ENCODE data around the gene HEPHL1.
"Not testable (repeated sequence)": the region's sequence is repeated elsewhere in the genome, so short reads cannot be mapped to it uniquely, and the experiment has no call there.

HEPHL1 gene

GRCh38 chr11:94119676-94120075, 98.5 kb downstream of the HEPHL1 start:
- not testable (repeated sequence) for ATAC-seq (ENCODE audit: low read depth); H3K27me3 Mint-ChIP-seq; H3K4me1 Mint-ChIP-seq; H3K9me3 Mint-ChIP-seq; DNase-seq (ENCODE audit: low spot score in 2 of 2); H3K27ac Mint-ChIP-seq; H3K36me3 Mint-ChIP-seq; H3K4me3 Mint-ChIP-seq

DNA sequence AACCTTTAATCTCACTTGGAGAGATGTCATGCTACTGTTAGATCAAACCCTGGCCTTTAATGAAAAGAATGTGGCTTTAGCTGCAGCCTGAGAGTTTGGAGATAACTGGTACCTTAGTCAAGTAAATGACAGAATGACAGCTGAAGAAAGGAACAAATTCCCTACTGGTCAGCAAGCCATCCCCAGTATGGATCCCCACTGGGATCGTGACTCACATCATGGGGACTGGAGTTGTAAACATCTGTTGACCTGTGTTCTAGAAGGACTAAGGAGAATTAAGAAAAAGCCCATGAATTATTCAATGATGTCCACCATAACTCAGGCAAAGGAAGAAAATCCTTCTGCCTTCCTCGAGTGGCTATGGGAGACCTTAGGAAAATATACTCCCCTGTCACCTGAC, 99.4 kb downstream of the HEPHL1 start:
- H3K36me3 Mint-ChIP-seq; H3K27ac Mint-ChIP-seq; H3K4me1 Mint-ChIP-seq; ATAC-seq (ENCODE audit: low read depth); DNase-seq (ENCODE audit: low spot score in 2 of 2); H3K27me3 Mint-ChIP-seq; H3K9me3 Mint-ChIP-seq; H3K4me3 Mint-ChIP-seq: not testable (repeated sequence)

DNA sequence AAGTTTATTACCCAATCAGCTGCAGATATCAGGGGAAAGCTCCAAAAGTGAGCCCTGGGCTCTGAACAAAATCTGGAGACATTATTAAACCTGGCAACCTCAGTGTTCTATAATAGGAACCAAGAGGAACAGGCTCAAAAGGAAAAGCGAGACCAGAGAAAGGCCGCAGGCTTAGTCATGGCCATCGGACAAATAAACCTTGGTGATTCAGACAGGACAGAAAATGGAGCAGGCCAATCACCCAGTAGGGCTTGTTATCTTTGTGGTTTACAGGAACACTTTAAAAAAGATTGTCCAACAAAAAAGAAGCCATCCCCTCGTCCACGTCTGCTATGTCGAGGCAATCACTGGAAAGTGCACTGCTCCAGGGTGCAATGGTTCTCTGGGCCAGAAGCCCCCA, 99.8 kb downstream of the HEPHL1 start:
- ATAC-seq (ENCODE audit: low read depth) (no peak), DNase-seq (ENCODE audit: low spot score in 2 of 2) (no peak)
- no peak overlapping the region for H3K27ac Mint-ChIP-seq
- peaks cover 1% of the 10 kb centered on the region for H3K9me3 Mint-ChIP-seq
- no peak overlapping the region for H3K4me3 Mint-ChIP-seq
- H3K36me3 Mint-ChIP-seq: peaks cover 5% of the 10 kb centered on the region
- peaks cover 2% of the 10 kb centered on the region for H3K4me1 Mint-ChIP-seq
- H3K27me3 Mint-ChIP-seq: peaks cover 1% of the 10 kb centered on the region

DNA sequence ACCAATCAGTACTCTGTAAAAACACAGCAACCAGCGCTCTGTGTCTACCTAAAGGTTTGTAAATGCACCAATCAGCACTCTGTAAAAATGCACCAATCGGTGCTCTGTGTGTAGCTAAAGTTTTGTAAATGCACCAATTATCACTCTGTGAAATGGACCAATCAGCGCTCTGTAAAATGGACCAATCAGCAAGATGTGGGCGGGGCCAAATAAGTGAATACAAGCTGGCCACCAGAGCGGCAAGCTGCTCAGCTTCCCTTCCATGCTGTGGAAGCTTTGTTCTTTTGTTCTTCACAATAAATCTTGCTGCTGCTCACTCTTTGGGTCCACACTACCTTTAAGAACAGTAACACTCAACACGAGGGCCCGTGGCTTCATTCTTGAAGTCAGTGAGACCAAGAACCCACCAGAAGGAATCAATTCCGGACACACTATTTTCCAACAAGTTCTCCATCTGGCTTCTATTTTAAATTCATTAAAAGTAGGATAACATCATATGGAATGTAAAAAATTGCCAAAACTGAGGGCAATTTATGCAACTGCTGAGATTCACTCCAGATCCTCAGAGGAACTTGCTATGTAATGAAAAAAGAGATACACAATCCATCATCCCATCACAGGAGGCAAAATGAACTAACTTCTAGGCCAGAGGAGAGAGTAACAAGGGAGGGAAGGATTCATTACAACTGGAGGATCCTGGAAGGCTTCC, 104.4 kb downstream of the HEPHL1 start:
- ATAC-seq (ENCODE audit: low read depth): no peak
- Mint-ChIP-seq H3K36me3 (no peaks in the 10 kb centered on the region), H3K4me3 (no peak overlapping the region)

DNA sequence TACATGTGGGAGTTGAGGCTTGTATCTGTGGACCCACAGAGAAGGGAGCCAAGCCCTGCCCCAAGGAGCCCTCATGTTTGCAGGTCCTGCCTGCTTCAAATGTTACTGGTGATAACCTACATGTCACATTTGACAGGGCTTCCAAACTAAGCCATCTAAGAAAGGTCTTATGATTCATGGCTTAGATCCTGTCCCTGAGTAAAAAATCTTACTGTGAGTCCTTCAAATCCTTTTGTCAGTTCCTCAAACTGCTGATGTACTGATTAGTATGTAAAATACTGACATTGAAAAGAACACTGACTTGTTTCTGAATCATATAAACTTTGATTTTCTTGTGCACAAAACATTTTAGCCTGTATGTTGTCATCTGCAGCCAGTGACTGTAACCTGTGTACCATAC, 106.5 kb downstream of the HEPHL1 start:
- Mint-ChIP-seq H3K27me3 (no peaks in the 10 kb centered on the region), H3K4me1 (peaks cover 15% of the 10 kb centered on the region), H3K27ac (no peak overlapping the region), H3K36me3 (no peaks in the 10 kb centered on the region), H3K9me3 (no peaks in the 10 kb centered on the region), H3K4me3 (no peak overlapping the region)
- DNase-seq (ENCODE audit: low spot score in 2 of 2): no peak
- ATAC-seq (ENCODE audit: low read depth): no peak

More for the DNA sequence above, 104.4 kb downstream of the HEPHL1 start:
- H3K4me1 Mint-ChIP-seq: peaks cover 15% of the 10 kb centered on the region
- H3K27me3 Mint-ChIP-seq: no peaks in the 10 kb centered on the region
- no peaks in the 10 kb centered on the region for H3K9me3 Mint-ChIP-seq
- H3K27ac Mint-ChIP-seq: no peak overlapping the region
- no peak for DNase-seq (ENCODE audit: low spot score in 2 of 2)

GRCh38 chr11:94128291-94128745, 107.2 kb downstream of the HEPHL1 start:
- no peak overlapping the region for H3K4me3 Mint-ChIP-seq
- DNase-seq (ENCODE audit: low spot score in 2 of 2): no peak
- peaks cover 17% of the 10 kb centered on the region for H3K4me1 Mint-ChIP-seq
- ATAC-seq (ENCODE audit: low read depth): peak; percentile 25
- H3K9me3 Mint-ChIP-seq: no peaks in the 10 kb centered on the region
- no peaks in the 10 kb centered on the region for H3K36me3 Mint-ChIP-seq
- no peaks in the 10 kb centered on the region for H3K27me3 Mint-ChIP-seq
- H3K27ac Mint-ChIP-seq: no peak overlapping the region

GRCh38 chr11:94128746-94129511, 107.8 kb downstream of the HEPHL1 start, which contains the start of gene PANX1:
Gene PANX1 (plus strand): TSS chr11:94128841. CDS start chr11:94129313, 472 bp downstream.
- ATAC-seq (ENCODE audit: low read depth) (peak; percentile 87), DNase-seq (ENCODE audit: low spot score in 2 of 2) (peak; percentile 56)
- Mint-ChIP-seq H3K27me3 (no peaks in the 10 kb centered on the region), H3K4me3 (no peak within 1 kb of the TSS), H3K9me3 (no peaks in the 10 kb centered on the region), H3K36me3 (no peaks in the 10 kb centered on the region), H3K4me1 (peaks cover 23% of the 10 kb centered on the region), H3K27ac (no peak within 1 kb of the TSS)

DNA sequence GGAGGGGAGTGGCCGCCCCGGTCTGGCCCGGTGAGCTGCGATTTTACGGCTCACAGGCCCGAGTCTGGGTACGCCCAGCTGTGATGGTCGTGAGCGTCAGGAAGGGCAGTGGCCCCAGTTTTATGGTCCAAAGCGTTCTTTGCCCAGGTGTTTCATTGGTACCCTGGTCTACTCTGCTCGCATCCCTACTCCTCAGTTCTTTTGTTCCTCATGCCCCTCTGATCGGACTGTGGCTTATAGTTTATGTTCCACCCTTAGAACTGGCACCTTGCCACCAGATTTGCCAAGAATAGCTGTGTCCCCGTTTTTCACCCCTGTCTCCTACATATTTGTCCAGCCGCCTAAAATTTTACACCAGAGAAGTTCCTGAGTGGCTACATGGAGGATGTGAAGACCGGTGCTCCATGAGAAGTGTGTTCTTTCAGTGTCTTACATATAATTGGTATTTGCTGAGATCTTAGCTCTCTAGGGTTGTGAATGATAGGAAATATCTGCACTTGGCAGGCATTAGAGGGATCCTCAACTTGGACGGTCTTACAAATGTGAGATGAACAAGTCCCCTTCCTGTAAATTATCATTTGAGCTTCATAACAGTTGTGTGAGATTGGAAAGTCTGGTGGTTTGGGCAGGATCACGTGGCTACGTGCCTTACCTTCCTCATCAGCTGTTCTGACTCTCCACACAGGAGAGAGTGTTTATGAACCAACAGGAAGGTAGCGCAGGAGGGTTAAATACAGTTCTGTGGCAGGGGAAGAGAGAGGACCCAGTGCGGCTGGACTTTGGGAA, 108.6 kb downstream of the HEPHL1 start:
- ATAC-seq (ENCODE audit: low read depth): peak; percentile 31
- no peak overlapping the region for H3K27ac Mint-ChIP-seq
- H3K27me3 Mint-ChIP-seq: no peaks in the 10 kb centered on the region
- no peak overlapping the region for H3K4me3 Mint-ChIP-seq
- no peaks in the 10 kb centered on the region for H3K9me3 Mint-ChIP-seq
- no peak for DNase-seq (ENCODE audit: low spot score in 2 of 2)
- peaks cover 29% of the 10 kb centered on the region for H3K4me1 Mint-ChIP-seq
- no peaks in the 10 kb centered on the region for H3K36me3 Mint-ChIP-seq

DNA sequence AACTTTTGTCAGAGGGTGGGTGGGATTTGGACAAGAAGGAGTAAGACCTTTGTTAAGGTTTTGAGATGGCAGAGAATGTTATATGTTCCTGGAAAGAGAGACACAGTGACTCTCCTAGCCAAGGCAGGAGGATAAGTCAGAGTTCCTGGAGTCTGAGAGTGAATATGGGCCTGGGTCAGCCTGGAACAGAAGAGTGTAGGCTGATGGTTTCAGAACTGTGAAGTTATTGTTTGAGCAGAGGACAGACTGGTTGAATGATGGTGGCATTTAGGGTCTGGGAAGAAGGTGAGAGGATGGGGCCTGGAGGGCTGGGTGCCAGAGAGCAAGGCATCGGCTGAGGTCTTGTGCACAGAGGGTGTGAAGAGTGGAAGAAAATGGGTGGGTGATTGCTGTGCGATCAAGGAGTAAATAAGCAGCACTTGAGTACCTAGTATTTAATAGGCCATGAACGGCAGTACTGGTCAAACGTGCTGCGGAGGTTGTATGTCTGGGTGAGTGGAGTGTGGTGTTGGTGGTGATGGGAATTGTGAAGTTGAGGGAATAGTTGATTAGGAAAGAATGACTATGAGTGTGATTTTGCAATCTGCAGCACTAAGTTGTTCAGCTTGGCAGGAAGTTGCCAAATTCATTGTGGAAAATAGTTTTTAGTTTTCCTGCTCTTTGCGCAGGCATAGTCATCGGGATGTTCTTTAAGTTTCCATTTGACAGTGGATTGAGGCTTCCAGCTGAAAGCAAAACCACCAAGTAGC, 109.3 kb downstream of the HEPHL1 start:
- Mint-ChIP-seq H3K27ac (no peak overlapping the region), H3K27me3 (no peaks in the 10 kb centered on the region), H3K4me1 (peaks cover 36% of the 10 kb centered on the region), H3K9me3 (no peaks in the 10 kb centered on the region), H3K36me3 (no peaks in the 10 kb centered on the region), H3K4me3 (no peak overlapping the region)
- ATAC-seq (ENCODE audit: low read depth) (no peak), DNase-seq (ENCODE audit: low spot score in 2 of 2) (no peak)

GRCh38 chr11:94131047-94131717, 110.0 kb downstream of the HEPHL1 start:
- H3K36me3 Mint-ChIP-seq: peaks cover 2% of the 10 kb centered on the region
- DNase-seq (ENCODE audit: low spot score in 2 of 2) (no peak), ATAC-seq (ENCODE audit: low read depth) (no peak)
- H3K27me3 Mint-ChIP-seq: no peaks in the 10 kb centered on the region
- H3K9me3 Mint-ChIP-seq: no peaks in the 10 kb centered on the region
- H3K4me1 Mint-ChIP-seq: peaks cover 41% of the 10 kb centered on the region
- no peak overlapping the region for H3K27ac Mint-ChIP-seq
- H3K4me3 Mint-ChIP-seq: no peak overlapping the region

DNA sequence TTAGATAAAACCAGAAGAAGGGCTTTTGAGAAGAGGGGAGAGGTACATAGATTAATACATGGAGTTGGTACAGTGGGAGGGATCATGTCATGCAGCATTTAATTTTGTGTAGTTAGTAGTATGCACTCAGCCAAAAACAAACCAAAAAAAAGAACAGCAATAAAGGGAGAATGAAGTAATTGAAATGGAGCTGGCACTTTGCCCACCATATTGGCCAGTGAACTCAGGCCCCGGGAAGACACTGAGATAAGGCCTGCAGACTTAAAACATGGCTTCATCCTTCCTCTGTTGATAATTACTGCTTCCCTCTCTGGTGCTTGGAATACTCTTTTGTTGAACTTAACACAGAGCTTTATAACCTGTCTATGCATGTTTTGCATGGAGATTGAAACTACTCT, 110.6 kb downstream of the HEPHL1 start:
- H3K4me1 Mint-ChIP-seq: peaks cover 42% of the 10 kb centered on the region
- H3K27me3 Mint-ChIP-seq: no peaks in the 10 kb centered on the region
- H3K4me3 Mint-ChIP-seq: no peak overlapping the region
- H3K27ac Mint-ChIP-seq: no peak overlapping the region
- H3K36me3 Mint-ChIP-seq: peaks cover 4% of the 10 kb centered on the region
- no peak for DNase-seq (ENCODE audit: low spot score in 2 of 2)
- ATAC-seq (ENCODE audit: low read depth): no peak
- H3K9me3 Mint-ChIP-seq: peaks cover under 1% of the 10 kb centered on the region

DNA sequence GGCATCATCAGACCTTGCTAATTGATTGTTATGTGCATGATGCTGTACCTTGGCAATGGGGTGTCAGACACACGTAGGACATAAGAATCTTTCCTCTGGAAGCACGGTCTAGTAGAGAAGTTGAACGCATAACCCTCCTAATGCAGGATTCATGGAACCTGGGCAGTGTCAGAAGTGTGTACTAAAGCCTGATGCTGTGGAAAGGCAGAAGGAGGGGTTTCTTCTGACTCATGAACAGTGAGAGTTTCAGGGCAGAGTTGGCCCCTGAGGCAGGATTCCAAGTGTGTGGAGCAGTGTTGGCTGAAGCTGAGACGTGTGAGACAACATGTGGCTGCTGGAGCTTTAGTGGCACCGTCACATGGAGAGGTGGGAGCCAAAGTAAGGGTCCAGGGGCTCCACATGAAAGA, 111.0 kb downstream of the HEPHL1 start:
- H3K9me3 Mint-ChIP-seq: peaks cover 1% of the 10 kb centered on the region
- peaks cover 4% of the 10 kb centered on the region for H3K36me3 Mint-ChIP-seq
- H3K4me3 Mint-ChIP-seq: no peak overlapping the region
- peaks cover 40% of the 10 kb centered on the region for H3K4me1 Mint-ChIP-seq
- ATAC-seq (ENCODE audit: low read depth): no peak
- DNase-seq (ENCODE audit: low spot score in 2 of 2): no peak
- H3K27me3 Mint-ChIP-seq: no peaks in the 10 kb centered on the region
- H3K27ac Mint-ChIP-seq: no peak overlapping the region

DNA sequence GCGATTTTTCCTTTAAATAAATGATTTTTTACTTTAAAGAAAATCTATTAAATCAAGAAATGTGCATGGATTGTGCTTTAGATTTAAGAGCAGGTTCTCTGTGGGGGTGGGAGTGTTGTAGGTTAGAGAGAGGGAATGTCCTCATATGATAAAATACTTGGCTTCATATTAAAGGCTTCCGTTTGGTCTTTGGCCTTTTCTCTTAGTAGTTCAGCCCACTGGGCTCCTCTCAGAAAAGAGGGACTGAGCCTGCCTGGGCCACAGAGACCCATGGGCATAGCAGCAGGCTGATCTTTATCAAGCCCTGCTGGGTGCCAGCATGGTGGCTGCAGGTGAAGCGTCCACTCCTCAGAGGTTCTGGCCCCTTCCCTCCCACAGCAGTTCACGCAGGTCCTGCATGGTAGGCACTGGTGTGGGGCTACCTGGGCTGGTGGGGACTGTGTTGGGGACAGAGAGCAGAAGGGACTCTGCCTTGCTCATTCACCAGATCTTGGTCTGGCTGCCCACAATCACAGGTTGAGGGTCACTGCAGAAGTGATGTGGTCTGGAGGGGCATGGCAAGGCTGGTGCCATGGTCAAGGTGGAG, 111.8 kb downstream of the HEPHL1 start:
- Mint-ChIP-seq H3K4me1 (peaks cover 35% of the 10 kb centered on the region), H3K27ac (no peak overlapping the region), H3K9me3 (peaks cover 1% of the 10 kb centered on the region), H3K36me3 (peaks cover 4% of the 10 kb centered on the region), H3K4me3 (no peak overlapping the region), H3K27me3 (no peaks in the 10 kb centered on the region)
- DNase-seq (ENCODE audit: low spot score in 2 of 2): no peak
- ATAC-seq (ENCODE audit: low read depth): no peak
